GM18873 (cell line): ENCODE data around the gene HPS3.

Experiments used
- ATAC-seq: cut with Tn5 transposase; IDR thresholded peaks from one replicate; pipeline ENCODE4 v1.9.1; 2021; ENCODE audit warnings: mild to moderate bottlenecking, moderate library complexity, moderate number of reproducible peaks; ENCODE audit not compliant: unreplicated experiment, low FRiP score

The HPS3 gene

DNA sequence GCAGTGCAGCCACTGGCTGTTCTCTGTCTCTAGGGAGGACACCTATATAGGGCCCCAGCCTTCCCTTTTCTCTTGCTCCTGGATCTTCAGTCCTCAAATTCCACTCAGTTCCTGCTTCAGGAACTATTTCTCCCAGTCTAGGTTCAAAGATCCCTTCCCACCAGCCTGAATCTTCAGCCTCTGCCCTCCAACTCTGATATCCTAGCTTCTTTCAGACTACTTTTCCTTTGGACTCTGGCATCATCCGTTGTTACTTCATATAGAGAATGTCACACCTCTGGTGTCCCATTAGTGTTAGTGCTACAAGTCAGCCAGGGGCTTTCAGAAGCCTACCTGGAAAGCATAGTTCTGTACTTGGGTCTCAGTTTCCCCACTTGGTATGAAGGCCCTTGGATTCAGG lies 10.0 kb upstream of the HPS3 start:
- no peak for ATAC-seq

DNA sequence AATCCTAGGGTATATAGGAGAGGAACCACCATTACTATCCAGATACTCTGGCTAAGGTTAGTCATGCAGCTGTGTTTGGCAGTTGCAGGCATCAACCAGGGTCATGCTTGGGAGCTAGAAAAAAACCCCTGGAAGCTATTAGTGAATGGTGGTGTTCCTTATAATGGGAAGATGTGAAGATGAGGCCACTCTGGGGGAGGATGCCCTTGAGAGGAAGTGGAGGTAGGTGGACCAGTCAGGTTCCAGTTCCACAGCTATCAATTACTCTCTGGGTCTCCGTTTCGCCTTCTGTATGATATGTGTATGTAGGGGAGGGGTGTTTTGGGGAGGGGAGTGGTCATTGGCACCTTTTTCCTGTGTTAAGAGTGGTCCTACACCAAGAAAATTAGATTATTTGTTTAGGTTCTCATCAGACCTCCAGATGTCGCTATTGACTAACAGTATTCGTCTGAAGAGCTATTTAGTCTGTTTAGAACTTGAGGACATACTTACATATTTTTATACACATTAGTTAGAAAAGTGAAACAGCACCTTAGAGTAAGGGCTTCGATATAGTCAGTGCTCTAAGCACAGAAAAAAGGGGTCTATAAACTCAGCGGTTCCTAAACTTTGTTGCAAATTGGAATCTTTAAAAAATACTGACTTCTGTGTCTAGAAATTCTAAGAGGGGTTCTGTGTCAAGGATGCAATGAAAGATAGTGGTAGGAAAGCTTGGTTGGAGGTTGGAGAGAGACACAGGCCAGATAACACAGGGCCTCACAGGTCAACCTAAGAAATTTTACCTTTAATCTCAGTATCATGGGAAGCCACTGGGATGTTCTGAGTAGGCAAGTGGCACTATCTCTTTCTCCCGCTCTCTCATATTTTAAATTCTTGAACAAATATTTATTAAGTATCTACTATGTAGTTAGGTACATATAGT lies 9.1 kb upstream of the HPS3 start:
- no peak for ATAC-seq

DNA sequence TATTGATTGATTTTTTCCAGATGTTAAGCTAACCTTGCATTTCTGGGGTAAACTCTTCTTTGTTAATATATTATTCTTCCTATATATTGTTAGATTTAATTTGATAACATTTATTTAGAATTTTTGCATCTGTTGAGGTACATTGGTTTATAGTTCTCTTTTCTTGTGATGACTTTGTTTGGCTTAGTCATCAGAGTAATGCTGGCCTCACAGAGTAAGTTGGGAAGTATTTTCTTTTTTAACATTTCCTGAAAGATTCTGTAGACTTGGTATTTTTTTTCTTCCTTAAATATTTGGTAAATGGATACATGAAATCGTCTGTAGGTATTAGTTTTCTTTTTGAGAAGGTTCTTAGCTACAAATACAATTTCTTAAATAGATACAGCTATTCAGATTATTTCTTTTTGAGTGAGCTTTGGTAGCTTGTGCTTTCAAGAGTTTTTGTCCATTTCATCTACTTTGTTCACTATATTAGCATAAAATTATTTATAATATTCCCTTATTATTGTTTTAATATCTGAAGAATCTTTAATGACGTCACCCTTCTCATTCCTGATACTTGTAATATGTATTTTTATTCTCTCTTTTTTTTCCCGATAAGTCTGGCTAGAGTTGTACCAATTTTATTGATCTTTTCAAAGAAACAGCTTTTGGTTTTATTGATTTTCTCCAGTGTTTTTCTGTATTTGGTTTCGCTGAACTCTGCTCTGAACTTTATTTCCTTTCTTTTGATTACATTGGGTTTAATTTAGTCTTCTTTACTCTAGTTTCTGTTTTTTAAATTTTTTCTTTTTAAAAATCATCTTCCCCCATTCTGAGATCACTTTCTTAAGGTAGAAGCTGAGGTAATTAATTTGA lies 6.5 kb upstream of the HPS3 start:
- no peak for ATAC-seq

DNA sequence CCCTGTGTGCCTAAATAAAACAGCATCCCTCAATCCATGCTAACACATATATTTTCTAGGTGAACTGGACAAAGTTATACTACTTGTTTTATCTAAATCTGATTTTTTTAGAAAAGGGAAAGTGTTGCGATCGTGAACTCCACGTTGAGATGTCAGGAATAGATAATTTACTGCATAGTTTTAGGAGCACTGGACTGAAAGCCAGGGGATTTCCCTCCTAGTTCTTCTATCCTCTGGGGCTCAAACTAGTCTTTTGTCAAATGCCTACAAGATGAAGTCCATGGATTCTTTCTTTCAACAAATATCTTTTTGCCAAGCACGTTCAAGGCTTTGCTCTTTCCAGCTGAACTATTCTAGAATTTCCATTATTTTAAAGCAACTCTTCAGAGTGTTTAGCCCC lies 617 bp upstream of the HPS3 start:
- no peak for ATAC-seq

DNA sequence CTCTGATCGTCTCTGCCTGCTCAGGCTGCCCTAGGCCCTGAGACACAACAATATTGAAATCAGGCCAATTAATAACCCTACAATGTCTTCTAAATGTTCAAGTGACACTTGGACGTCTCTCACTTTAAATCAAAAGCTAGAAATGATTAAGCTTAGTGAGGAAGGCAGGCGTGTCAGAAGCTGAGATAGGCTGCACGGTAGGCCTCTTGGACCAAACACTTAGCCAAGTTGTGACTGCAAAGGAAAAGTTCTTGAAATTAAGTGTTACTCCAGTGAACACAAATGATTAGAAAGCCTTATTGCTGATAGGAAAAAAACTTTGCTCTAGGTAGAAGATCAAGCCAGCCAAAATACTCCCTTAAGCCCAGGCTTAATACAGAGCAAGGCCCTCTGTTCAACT lies 2.2 kb downstream of the HPS3 start:
- no peak for ATAC-seq

DNA sequence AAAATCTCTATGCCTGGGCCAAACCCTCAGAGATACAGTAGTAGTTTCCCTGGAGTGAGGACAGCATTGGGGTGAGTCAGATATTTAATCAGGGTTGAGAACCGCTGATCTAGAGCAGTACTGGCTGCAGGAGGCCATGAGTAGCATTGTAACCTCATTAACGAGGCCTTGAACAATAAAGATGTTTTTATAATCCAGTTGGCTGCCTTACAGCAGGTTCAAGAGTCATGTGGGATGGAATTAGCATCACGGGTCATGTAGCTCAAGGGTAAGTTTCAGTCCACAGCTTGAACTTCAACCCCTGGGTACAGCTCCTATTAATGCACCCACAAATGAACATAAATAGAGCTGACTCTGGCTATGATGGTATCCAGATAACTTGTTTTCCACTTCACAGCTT lies 5.1 kb downstream of the HPS3 start:
- no peak for ATAC-seq

DNA sequence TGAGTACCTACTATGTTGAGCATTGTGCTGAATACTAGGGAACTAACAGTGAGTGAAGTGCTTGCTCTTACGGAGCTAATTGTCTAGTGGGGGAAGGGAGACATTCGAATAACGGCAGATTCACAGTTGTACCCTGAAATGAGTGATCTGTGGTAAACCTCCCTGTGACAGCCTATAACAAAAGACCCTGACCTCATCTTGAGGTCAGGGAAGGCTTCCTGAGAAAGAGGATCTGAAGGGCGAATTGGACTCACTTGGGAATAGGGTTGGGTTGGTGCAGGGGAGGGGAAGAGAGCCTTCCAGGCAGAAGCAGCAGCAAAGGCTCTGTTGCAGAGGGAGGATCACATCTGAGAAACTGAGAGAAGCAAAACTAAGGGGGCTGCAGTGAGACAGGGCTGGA lies 13.2 kb downstream of the HPS3 start:
- ATAC-seq, result no peak

DNA sequence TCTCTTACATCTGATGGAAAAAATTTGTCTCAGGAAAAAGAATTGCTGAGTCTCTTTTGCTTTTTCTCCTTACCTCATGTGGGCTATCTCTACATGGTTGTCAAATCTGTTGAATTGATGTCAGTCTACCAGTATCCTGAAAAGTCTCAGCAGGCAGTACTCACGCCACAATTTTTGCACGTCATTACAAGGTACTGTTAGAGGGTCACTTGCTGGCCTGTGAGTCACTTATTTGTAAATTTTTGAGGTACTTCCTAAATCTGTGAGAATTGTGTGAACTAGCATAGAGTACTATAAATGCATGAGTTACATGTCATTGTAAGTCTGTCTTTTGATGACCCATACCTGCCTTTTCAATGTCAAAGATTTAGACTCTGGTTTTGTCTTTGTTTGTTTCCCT lies 15.9 kb downstream of the HPS3 start:
- no peak for ATAC-seq

DNA sequence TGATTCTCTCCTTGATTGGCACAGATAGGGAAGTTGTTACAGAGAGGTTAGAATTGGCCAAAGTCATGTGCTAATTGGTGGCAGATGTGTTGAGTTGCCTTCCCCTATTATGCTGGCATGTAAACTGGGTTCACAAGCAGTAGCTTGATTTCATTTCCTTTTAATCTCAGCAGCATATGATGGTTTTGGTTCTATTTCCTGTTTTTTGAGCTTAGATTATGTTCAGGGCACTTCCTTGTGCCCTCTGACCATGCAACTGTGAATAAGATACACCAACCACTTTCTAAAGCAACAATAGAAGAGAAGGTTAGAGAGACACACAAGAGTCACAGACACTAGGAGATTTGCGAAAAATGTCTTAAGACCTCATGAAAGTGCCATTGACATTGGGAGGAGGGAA lies 16.5 kb downstream of the HPS3 start:
- peak; percentile 87 for ATAC-seq

DNA sequence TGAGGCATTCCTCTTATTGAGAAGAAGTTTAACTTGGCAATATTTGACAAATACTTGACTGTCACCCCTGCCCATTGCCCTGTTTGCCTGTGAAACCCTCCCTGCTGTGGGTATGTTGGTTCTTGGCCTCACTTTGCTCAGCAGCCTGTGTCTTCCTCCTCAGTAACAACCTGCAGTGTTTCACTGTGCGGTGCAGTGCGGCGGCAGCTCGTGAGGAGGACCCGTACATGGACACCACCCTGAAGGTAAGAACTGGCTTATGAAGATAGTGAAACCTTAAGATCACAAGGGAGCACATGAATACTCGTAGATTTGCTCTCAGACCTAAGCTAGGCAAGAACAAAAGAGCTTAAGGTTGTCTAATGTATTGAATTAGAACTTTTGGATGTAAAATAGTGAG lies 21.0 kb downstream of the HPS3 start:
- no peak for ATAC-seq

DNA sequence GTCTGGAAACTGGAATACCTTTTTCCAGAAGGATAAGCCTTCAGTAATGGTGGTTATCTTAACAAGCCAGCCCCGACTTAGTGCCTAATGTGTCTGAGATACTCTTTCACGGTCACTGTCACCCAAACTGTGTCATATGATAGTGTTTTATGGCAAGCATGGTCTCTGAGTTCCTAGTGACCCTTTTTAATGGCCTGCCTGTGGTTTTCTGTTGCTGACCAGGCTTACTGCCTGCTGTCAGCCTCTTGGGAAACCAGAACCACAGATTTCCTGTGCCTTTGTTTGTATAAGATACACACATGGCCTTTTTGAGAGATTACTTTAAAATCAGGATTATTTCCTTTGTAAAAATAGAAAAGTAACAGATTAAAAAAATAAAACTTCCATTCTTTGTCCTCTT lies 22.4 kb downstream of the HPS3 start:
- no peak for ATAC-seq

DNA sequence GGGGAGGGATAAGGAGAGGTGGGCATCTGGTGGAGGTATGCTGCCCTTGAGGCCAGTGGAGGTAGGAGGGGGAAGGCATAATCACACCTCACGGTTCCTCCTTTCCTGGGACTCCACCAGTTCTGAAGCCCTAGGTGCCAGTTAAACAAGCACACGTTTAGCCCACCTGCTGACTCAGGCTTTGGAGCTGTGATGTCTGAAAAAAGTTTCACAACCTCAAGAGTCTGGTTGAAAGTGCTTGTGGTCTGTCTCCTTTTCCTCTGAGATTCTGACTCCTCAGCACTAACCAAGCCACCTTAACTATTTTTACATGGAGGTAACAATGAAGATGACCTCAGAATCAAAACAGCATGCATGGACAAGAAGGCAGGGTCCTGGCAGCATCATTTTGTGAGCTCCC lies 23.0 kb downstream of the HPS3 start:
- peak; percentile 93 for ATAC-seq

DNA sequence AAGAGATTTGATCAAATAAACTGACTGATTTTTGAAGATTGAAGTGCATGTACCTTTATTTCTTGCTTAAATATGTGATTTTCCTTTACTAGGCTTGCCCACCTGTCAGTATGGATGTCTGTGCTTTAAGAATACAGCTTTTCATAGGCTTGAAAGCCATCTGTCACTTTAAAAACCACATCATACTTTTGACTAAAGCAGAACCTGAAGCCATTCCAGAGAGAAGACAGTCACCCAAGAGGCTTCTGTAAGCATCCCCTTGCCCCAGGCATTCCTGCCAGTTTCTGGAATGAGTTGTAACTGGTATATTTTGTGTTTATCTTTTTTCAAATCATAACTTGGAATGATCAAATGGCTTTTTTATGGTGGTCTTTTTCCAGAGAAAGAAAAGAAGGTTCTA lies 24.0 kb downstream of the HPS3 start:
- no peak for ATAC-seq

DNA sequence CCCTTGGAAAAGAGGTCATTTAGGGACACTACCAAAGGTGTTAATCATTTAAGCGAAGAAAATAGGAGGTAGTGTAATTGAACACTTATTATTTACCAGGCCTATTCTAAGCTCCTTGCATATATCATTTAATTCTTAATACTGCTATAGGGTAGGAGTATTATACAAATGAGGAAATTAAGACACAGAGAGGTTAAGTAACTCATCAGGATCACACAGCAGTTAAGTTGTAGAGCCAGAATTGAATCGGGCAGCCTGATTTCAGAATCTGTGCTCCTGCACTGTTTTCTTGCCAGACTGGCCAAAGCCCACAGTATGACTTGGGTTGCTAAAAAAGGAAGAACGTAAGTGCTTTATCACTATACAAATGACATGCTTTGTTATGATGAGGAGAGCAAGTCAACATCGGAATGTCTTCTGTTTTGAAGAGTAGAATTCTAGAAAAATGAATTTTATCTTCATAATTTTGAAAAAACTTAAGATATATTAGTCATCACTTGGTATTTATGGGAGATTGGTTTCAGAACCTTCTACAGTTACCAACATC lies 31.4 kb downstream of the HPS3 start:
- no peak for ATAC-seq

DNA sequence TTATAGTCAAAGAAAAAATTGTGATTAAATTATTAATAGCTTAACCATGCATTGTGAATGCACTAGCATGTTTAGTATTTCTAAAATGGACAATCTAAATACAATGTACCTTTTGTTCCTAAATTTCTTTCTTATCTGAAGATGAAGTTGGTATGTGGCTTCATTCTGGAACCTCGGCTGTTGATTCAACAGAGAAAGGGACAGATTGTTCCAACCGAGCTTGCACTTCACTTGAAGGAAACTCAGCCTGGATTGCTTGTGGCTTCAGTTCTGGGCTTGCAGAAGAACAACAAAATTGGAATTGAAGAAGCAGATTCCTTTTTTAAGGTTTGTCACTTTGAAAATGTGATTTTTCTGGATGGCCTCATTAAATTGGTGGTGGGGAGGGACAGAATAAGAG lies 32.6 kb downstream of the HPS3 start:
- no peak for ATAC-seq

DNA sequence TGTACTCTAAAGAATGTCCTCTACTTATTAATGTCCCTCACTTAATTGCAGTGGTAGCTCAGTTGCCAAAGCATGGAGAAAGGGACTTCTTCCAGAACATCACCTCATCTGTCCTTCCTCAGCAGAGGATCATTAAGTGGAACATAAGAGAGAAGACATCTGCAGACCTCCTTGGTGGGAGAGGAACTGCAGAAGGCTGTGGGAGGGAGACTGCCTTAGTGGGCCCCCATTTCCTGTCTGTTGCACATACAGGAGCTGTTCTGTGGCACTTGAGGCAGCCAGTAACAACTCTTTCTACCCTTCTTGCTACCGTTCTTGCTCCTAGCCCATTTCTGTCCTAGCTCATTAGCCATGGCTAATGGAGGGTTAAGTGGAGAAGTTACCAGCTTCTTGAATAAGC lies 33.6 kb downstream of the HPS3 start:
- no peak for ATAC-seq

DNA sequence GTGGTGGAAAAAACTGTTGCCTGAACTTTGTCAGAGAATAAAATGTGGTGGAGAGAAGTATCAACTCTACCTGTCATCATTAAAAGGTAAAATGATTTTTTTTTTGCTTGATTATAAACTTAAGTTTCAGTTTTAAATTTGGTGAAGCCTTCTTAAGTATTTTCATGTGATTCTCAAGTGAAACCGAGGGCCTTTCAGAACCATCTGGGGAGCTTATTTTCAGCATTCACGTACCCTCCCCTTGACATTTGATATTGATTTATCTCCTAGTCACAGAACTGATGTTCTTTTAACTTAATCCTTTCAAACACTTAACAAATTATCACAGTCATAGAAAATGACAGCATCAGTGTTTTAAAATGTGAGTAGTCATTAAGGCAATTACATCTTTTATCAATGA lies 38.5 kb downstream of the HPS3 start:
- ATAC-seq, result no peak

DNA sequence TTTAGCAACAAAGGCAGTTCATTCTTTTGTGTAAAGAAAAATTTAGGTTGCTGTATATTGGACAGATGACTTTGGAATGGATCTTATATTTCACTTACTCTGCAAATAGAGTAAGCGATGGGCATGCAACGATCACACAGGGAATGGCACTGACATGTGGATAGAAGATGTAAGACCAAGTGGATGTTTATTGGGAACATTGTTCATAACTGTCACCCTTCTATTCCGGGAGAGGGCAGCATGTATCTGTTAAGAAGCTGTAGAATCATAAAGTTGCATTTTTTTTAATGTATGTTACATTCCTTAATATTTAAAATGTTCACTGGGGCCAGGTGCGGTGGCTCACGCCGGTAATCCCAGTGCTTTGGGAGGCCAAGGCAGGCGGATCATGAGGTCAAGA lies 41.2 kb downstream of the HPS3 start:
- no peak for ATAC-seq

DNA sequence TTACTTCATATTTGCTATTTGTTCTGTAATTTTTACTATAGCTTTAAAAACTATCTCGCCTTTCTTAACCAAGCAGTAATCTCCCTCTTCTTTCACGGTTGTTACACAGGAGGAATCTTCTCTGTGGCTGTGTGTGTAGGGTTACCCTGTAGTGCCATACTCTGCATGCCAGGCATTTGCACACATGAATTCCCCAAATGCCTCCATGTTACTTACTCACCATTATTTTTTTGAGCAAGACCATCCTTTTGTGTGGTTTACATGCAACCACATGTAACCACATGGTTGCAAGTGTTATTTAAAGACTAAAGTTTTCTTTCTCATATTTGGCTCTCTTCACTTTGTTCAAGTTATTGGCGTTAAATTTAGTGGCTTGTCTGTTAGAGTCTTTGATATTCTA lies 45.5 kb downstream of the HPS3 start:
- peak; percentile 91 for ATAC-seq

DNA sequence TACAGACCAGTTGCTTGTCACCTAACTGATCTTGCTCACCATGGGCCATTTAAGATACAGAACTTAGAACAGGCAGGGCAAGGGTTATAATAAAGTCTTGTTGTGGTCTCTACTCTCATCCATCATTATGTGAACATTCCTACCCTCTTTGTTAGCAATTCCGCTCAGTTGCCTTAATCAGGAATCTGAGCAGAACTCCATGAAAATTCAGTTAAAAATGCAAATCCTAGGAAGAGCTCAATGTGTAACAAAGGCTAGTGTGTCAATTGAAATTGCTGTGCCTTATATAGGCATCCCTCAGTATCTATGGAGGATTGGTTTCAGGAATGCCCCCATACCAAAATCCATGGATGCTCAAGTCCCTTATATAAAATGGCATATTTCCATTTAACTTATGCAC lies 47.7 kb downstream of the HPS3 start:
- ATAC-seq, result no peak

DNA sequence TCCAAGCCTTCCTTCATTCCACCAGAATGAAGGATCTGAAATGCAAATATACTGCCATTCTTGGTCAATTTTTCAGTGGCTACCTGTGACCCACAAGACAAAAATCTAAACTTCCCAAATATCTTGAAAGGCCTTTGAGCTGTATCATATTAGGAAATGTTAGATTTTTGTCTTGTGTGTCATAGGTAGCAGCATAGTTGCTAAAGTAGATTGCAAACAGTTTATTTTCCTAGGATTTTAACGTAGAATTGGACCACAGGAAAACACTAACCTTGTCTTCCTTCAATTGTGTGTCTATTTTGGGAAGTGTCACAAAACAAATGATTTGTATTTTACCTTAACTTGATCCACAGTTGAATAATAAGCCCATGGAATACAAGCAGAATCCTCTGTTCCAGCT lies 49.8 kb downstream of the HPS3 start:
- ATAC-seq, result no peak
